HG03571 (cell line): ENCODE results near the gene MAJIN.
A peak's percentile ranks its signal among the peaks of the same experiment; 100 is the strongest.
"Not testable (repeated sequence)": the region's sequence is repeated elsewhere in the genome, so short reads cannot be mapped to it uniquely, and the experiment has no call there.

Experiments
- ATAC-seq: cut with Tn5 transposase; IDR thresholded peaks from one replicate; pipeline ENCODE4 v1.9.1; 2021; ENCODE audit not compliant: unreplicated experiment

MAJIN gene

GRCh38 chr11:64971421-64972233 lies at the start of gene MAJIN:
Gene MAJIN (minus strand): TSS chr11:64972108. CDS start chr11:64959405, 12,703 bp downstream.
- ATAC-seq: no peak

- ATAC-seq: no peak
Observed at GRCh38 chr11:65021509-65021908, 49.6 kb upstream of the MAJIN start.

- no peak for ATAC-seq
Observed at GRCh38 chr11:65021003-65021402, 49.1 kb upstream of the MAJIN start.

GRCh38 chr11:65019824-65020223 lies 47.9 kb upstream of the MAJIN start:
- ATAC-seq: no peak

GRCh38 chr11:65017937-65018336 lies 46.0 kb upstream of the MAJIN start:
- ATAC-seq: no peak

GRCh38 chr11:65016705-65017104 lies 44.8 kb upstream of the MAJIN start:
- ATAC-seq: no peak

- ATAC-seq: no peak
Observed at GRCh38 chr11:65014726-65015227, 42.9 kb upstream of the MAJIN start.

GRCh38 chr11:65013888-65014725 lies 42.2 kb upstream of the MAJIN start, which contains the start of gene ARL2:
Gene ARL2 (plus strand): TSS chr11:65014160. CDS start chr11:65014208, 48 bp downstream.
- peak; percentile 65 for ATAC-seq

- peak; percentile 61 for ATAC-seq
Observed at GRCh38 chr11:65013130-65013887, 41.4 kb upstream of the MAJIN start.

- no peak for ATAC-seq
Observed at GRCh38 chr11:65008873-65009272, 37.0 kb upstream of the MAJIN start.

GRCh38 chr11:65008016-65008415 lies 36.1 kb upstream of the MAJIN start:
- no peak for ATAC-seq

- ATAC-seq: not testable (repeated sequence)
Observed at GRCh38 chr11:65003968-65004367, 32.1 kb upstream of the MAJIN start.

- no peak for ATAC-seq
Observed at GRCh38 chr11:65003282-65003681, 31.4 kb upstream of the MAJIN start.

- ATAC-seq: no peak
Observed at GRCh38 chr11:65002706-65003105, 30.8 kb upstream of the MAJIN start.

GRCh38 chr11:64999478-64999877 lies 27.6 kb upstream of the MAJIN start:
- no peak for ATAC-seq

- ATAC-seq: no peak
Observed at GRCh38 chr11:64998690-64999431, 27.0 kb upstream of the MAJIN start.

- ATAC-seq: no peak
Observed at GRCh38 chr11:64998141-64998540, 26.2 kb upstream of the MAJIN start.

GRCh38 chr11:64996710-64997380 lies 24.9 kb upstream of the MAJIN start, which contains the start of gene BATF2:
Gene BATF2 (minus strand): TSS chr11:64996971. CDS start chr11:64996914, 57 bp downstream.
- ATAC-seq: no peak

GRCh38 chr11:64996327-64996709 lies 24.4 kb upstream of the MAJIN start:
- ATAC-seq: no peak

- ATAC-seq: no peak
Observed at GRCh38 chr11:64994318-64994717, 22.4 kb upstream of the MAJIN start.
